ENCODE data around the gene MXD4.

Gene MXD4

DNA sequence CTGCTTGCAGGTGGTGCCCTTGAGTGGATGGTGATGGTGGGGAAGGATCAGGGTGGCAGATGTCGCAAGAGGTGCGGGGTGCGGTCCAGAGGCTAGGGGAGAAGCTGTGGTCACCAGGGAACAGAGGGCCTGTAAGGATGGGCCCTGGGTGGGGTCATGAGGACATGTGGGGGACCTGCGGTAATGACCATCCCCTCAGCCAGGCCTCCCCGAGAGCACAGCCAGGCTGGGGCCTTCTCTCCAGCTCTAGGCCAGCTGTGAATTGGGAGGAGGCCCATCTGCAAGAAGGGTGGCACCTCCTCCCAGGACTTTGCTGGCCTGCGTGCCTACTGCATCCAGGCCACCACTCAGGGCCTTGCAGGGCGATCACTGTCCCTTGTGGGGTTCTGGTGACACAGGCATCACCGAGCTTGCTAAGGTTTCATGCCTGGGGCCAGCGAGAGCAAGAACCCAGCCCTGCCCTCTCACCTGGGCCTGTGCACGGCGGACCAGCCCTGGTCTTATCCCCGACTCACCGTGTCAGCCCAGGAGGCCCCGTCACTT lies 34.1 kb upstream of the MXD4 start:
- Mint-ChIP-seq H3K27me3 (ENCODE audit: low read depth) (peaks cover 6% of the 10 kb centered on the region), H3K4me3 (no peak overlapping the region)
- TF ChIP-seq, protein P1, sequence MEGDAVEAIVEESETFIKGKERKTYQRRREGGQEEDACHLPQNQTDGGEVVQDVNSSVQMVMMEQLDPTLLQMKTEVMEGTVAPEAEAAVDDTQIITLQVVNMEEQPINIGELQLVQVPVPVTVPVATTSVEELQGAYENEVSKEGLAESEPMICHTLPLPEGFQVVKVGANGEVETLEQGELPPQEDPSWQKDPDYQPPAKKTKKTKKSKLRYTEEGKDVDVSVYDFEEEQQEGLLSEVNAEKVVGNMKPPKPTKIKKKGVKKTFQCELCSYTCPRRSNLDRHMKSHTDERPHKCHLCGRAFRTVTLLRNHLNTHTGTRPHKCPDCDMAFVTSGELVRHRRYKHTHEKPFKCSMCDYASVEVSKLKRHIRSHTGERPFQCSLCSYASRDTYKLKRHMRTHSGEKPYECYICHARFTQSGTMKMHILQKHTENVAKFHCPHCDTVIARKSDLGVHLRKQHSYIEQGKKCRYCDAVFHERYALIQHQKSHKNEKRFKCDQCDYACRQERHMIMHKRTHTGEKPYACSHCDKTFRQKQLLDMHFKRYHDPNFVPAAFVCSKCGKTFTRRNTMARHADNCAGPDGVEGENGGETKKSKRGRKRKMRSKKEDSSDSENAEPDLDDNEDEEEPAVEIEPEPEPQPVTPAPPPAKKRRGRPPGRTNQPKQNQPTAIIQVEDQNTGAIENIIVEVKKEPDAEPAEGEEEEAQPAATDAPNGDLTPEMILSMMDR (IDR thresholded peaks at IDR 0.05; ENCODE audit: unreplicated experiment in 3 of 3) = no peak

DNA sequence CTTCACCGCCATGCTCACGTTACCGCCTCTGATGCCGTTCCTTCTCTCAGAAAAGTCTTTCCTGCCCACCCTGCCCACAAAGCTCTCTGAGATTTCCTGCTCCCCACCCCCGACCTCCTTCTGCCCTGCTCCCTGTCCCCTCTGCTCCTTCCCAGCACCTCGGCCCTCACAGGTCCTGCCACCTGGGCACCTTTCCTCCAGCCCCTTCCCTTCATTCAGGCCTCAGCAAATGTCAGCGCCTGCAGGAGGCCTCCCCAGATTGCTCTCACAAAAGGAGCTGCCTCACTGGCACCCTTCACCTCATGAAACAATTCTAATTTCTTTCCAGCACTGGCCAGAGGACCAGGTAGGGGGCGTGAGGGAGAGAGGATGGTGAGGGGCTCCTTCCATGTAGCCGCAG lies 33.6 kb upstream of the MXD4 start:
- Mint-ChIP-seq H3K36me3 (ENCODE audit: low read depth) (no peaks in the 10 kb centered on the region), H3K27ac (no peak overlapping the region), H3K4me3 (no peak overlapping the region), H3K9me3 (no peaks in the 10 kb centered on the region), H3K4me1 (peaks cover 32% of the 10 kb centered on the region), H3K27me3 (ENCODE audit: low read depth) (peaks cover 6% of the 10 kb centered on the region)
- TF ChIP-seq, protein P1 (IDR thresholded peaks at IDR 0.05; ENCODE audit: unreplicated experiment in 3 of 3) = no peak

More for the DNA sequence above, 34.1 kb upstream of the MXD4 start:
- Mint-ChIP-seq H3K4me1 (peaks cover 32% of the 10 kb centered on the region), H3K27ac (no peak overlapping the region), H3K9me3 (no peaks in the 10 kb centered on the region), H3K36me3 (ENCODE audit: low read depth) (no peaks in the 10 kb centered on the region)

DNA sequence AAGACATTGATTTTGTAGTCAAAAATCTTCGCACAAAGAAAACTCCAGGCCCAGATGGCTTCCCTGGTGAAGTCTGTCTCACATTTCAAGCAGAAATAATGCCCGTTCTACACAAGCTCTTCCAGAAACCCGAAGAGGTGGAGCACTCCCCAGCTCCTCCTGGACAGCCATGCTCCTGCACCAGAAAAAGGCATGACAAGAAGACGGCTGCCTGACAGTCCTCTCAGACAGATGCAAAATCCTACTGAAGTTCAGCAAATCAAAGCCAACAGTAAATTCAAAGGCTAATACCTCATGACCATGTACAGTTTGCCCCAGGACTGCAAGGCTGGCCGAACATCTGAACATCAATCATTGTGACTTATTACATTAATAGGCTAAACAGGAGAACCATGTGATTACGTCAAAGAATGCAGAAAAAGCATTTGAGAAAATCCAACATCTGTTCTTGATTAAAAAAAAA lies 30.8 kb upstream of the MXD4 start:
- TF ChIP-seq, protein P1 (IDR thresholded peaks at IDR 0.05; ENCODE audit: unreplicated experiment in 3 of 3) = no peak
- H3K36me3 Mint-ChIP-seq (ENCODE audit: low read depth) = no peaks in the 10 kb centered on the region
- H3K27ac Mint-ChIP-seq = peak overlapping the region; percentile 83 to 92 (median 91)
- H3K4me3 Mint-ChIP-seq = peak overlapping the region in 1 of 3 experiments; percentile 44
- no peaks in the 10 kb centered on the region for H3K9me3 Mint-ChIP-seq
- peaks cover 21% of the 10 kb centered on the region for H3K4me1 Mint-ChIP-seq
- H3K27me3 Mint-ChIP-seq (ENCODE audit: low read depth) = peaks cover 4% of the 10 kb centered on the region

DNA sequence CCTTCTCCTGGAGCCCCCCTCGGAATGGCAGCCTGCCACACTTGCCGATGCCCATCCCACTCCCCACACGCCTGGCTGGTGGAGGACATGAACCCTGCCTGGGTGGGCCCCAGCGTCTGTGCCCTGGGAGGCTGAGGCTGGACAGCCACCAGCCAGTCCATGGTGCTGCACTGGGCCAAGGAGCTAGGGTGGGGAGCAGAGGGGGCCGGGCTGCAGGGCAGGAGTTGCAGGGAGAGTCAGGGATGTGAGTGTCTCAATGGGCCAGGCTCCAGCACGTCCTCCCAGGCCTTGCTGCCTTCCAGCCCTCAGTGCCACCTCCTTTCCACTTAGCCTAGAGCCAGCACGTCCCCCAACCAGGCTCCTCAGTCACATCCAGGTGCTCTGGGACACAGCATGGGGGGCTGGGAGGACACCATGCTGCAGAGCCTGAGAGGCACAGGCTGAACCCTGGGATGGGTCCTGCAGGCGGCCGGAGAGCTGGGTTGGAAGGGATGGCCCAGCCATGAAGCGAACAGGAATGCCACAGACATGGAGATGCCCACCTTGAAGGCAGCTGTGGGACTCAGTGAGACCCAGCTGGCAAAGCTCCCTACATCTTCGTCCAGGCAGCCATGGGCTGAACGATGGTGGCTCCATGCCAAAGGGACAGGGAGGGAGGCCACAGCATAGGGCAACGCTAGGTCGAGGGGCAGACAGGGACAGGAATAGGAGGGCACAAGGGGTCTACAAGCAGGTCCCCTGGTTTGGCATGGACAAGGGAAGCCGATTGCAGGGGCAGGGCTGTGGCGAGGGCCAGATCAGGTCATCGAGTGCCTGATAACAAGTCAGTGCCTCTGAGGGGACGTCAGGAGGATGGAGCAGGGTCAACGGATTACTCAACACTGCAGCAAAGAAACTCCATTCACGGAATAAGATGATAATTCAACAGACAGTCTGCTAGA lies 30.1 kb upstream of the MXD4 start:
- Mint-ChIP-seq H3K27me3 (ENCODE audit: low read depth) (peaks cover 5% of the 10 kb centered on the region), H3K36me3 (ENCODE audit: low read depth) (no peaks in the 10 kb centered on the region), H3K27ac (peak overlapping the region; percentile 83 to 92 (median 91)), H3K4me3 (peak overlapping the region in 1 of 3 experiments; percentile 44), H3K4me1 (peaks cover 24% of the 10 kb centered on the region), H3K9me3 (no peaks in the 10 kb centered on the region)
- TF ChIP-seq, protein P1 (IDR thresholded peaks at IDR 0.05; ENCODE audit: unreplicated experiment in 3 of 3) = no peak

DNA sequence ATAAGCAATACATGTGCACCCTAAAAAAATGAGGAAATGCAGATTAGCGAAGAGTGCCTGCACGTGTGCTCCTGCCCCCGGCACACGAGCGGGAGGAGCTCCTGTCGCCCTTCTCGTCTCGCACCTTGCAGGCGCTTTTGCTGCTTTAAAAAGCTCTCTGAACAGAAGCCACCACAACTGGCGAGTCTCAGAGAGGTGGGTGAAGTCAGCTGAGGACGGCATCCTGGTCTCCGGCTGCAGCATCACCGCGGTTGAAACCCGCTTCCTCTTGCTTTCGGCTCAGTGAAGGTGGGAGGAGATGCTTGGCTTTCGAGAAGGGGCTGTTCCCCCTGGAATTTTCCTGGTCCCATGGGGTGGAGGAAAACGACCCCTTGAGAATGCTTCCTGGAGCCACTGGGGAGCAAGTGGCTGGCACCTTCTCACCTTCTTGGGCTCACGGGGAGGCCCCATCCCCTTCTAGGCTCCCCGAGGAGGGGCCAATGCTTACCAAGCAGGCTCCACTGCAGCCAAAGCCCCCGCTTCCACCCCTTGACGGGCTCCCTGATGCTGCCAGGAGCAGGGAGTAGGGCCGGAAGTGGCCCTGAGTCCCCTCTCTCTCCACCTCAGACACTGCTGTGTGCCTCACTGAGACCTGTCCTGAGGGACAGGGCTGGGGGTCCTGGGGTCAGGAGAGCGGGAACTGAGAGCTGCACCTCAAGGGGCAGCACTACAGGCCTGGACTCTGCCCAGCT lies 29.2 kb upstream of the MXD4 start:
- no peaks in the 10 kb centered on the region for H3K36me3 Mint-ChIP-seq (ENCODE audit: low read depth)
- TF ChIP-seq, protein P1 (IDR thresholded peaks at IDR 0.05; ENCODE audit: unreplicated experiment in 3 of 3) = no peak
- H3K4me1 Mint-ChIP-seq = peaks cover 32% of the 10 kb centered on the region
- H3K27ac Mint-ChIP-seq = peak overlapping the region in 2 of 3 experiments; percentile 51 to 52
- peaks cover 9% of the 10 kb centered on the region for H3K27me3 Mint-ChIP-seq (ENCODE audit: low read depth)
- no peaks in the 10 kb centered on the region for H3K9me3 Mint-ChIP-seq
- H3K4me3 Mint-ChIP-seq = no peak overlapping the region
